ENCODE data around the gene ZRANB3. TPM values are rescaled to one million over a fixed set of nuclear protein-coding genes. Genes with fewer than 3 reads are reported as not detected.
"Not testable (repeated sequence)": the region's sequence is repeated elsewhere in the genome, so short reads cannot be mapped to it uniquely, and the experiment has no call there.

Gene ZRANB3
- total and polyA plus RNA-seq, 2 donors (not counting 1 experiment from before 2014, with no cell fraction given): 4.8 to 7.4 TPM

GRCh38 chr2:135422898-135423297 lies 108.1 kb downstream of the ZRANB3 start:
- no peak for TF ChIP-seq EZH2 (IDR thresholded peaks at IDR 0.05; ENCODE audit: low read length, missing control alignments)
- no peak for TF ChIP-seq CTCF (conservative IDR thresholded peaks at IDR 0.05 in 1 of 2, IDR thresholded peaks at IDR 0.05 in 1 of 2; ENCODE audit: low read depth in 1 of 2, low read length in 2 of 2)
- DNase-seq (ENCODE audit: low read depth in 2 of 2): no peak
- Histone ChIP-seq H3K27ac (ENCODE audit: insufficient read depth, low read length) (no peak overlapping the region), H3K4me3 (replicated peaks in 1 of 4; ENCODE audit: control extremely low read depth in 1 of 4, insufficient read depth in 1 of 4, low read depth in 3 of 4, low read length in 4 of 4) (no peak overlapping the region), H4K20me1 (ENCODE audit: control insufficient read depth, extremely low read depth, insufficient read depth, low read length) (no peaks in the 10 kb centered on the region), H3K79me2 (ENCODE audit: control insufficient read depth, insufficient read depth, low read length) (no peaks in the 10 kb centered on the region), H2AFZ (ENCODE audit: low read length) (no peak overlapping the region), H3K4me1 (ENCODE audit: control insufficient read depth, extremely low read depth, insufficient read depth, low read length) (no peaks in the 10 kb centered on the region), H3K9ac (ENCODE audit: insufficient read depth, low read length) (no peak overlapping the region), H3K9me3 (ENCODE audit: control insufficient read depth, insufficient read depth, low read depth, low read length) (no peaks in the 10 kb centered on the region), H3K4me2 (ENCODE audit: extremely low read depth, insufficient read depth, low read length) (no peak overlapping the region), H3K27me3 (ENCODE audit: control insufficient read depth, insufficient read depth, low read length) (no peaks in the 10 kb centered on the region), H3K36me3 (ENCODE audit: control insufficient read depth, insufficient read depth, low read length) (no peaks in the 10 kb centered on the region)

- DNase-seq (ENCODE audit: low read depth in 2 of 2): no peak
- no peak overlapping the region for H3K4me3 ChIP-seq (replicated peaks in 1 of 4; ENCODE audit: control extremely low read depth in 1 of 4, insufficient read depth in 1 of 4, low read depth in 3 of 4, low read length in 4 of 4)
Observed at GRCh38 chr2:135411646-135412045, 119.4 kb downstream of the ZRANB3 start.

GRCh38 chr2:135409436-135409835 lies 121.6 kb downstream of the ZRANB3 start:
- H3K9me3 ChIP-seq (ENCODE audit: control insufficient read depth, insufficient read depth, low read depth, low read length): no peaks in the 10 kb centered on the region
- H4K20me1 ChIP-seq (ENCODE audit: control insufficient read depth, extremely low read depth, insufficient read depth, low read length): no peaks in the 10 kb centered on the region
- no peaks in the 10 kb centered on the region for H3K36me3 ChIP-seq (ENCODE audit: control insufficient read depth, insufficient read depth, low read length)
- H3K27me3 ChIP-seq (ENCODE audit: control insufficient read depth, insufficient read depth, low read length): no peaks in the 10 kb centered on the region
- no peaks in the 10 kb centered on the region for H3K79me2 ChIP-seq (ENCODE audit: control insufficient read depth, insufficient read depth, low read length)
- no peak overlapping the region for H3K4me3 ChIP-seq (replicated peaks in 1 of 4; ENCODE audit: control extremely low read depth in 1 of 4, insufficient read depth in 1 of 4, low read depth in 3 of 4, low read length in 4 of 4)
- no peak overlapping the region for H2AFZ ChIP-seq (ENCODE audit: low read length)
- no peak overlapping the region for H3K9ac ChIP-seq (ENCODE audit: insufficient read depth, low read length)
- DNase-seq (ENCODE audit: low read depth in 2 of 2): no peak
- H3K4me1 ChIP-seq (ENCODE audit: control insufficient read depth, extremely low read depth, insufficient read depth, low read length): no peaks in the 10 kb centered on the region
- TF ChIP-seq EZH2 (IDR thresholded peaks at IDR 0.05; ENCODE audit: low read length, missing control alignments) (no peak), CTCF (conservative IDR thresholded peaks at IDR 0.05 in 1 of 2, IDR thresholded peaks at IDR 0.05 in 1 of 2; ENCODE audit: low read depth in 1 of 2, low read length in 2 of 2) (no peak)
- no peak overlapping the region for H3K27ac ChIP-seq (ENCODE audit: insufficient read depth, low read length)
- H3K4me2 ChIP-seq (ENCODE audit: extremely low read depth, insufficient read depth, low read length): no peak overlapping the region

More at GRCh38 chr2:135411646-135412045, 119.4 kb downstream of the ZRANB3 start:
- Histone ChIP-seq H3K79me2 (ENCODE audit: control insufficient read depth, insufficient read depth, low read length) (no peaks in the 10 kb centered on the region), H2AFZ (ENCODE audit: low read length) (no peak overlapping the region), H3K27ac (ENCODE audit: insufficient read depth, low read length) (no peak overlapping the region), H3K4me2 (ENCODE audit: extremely low read depth, insufficient read depth, low read length) (no peak overlapping the region), H4K20me1 (ENCODE audit: control insufficient read depth, extremely low read depth, insufficient read depth, low read length) (no peaks in the 10 kb centered on the region), H3K4me1 (ENCODE audit: control insufficient read depth, extremely low read depth, insufficient read depth, low read length) (no peaks in the 10 kb centered on the region), H3K9me3 (ENCODE audit: control insufficient read depth, insufficient read depth, low read depth, low read length) (no peaks in the 10 kb centered on the region), H3K36me3 (ENCODE audit: control insufficient read depth, insufficient read depth, low read length) (no peaks in the 10 kb centered on the region), H3K27me3 (ENCODE audit: control insufficient read depth, insufficient read depth, low read length) (no peaks in the 10 kb centered on the region), H3K9ac (ENCODE audit: insufficient read depth, low read length) (no peak overlapping the region)
- TF ChIP-seq CTCF (conservative IDR thresholded peaks at IDR 0.05 in 1 of 2, IDR thresholded peaks at IDR 0.05 in 1 of 2; ENCODE audit: low read depth in 1 of 2, low read length in 2 of 2) (no peak), EZH2 (IDR thresholded peaks at IDR 0.05; ENCODE audit: low read length, missing control alignments) (no peak)

- not testable (repeated sequence) for H3K4me1 ChIP-seq (ENCODE audit: control insufficient read depth, extremely low read depth, insufficient read depth, low read length); H3K4me3 ChIP-seq (replicated peaks in 1 of 4; ENCODE audit: control extremely low read depth in 1 of 4, insufficient read depth in 1 of 4, low read depth in 3 of 4, low read length in 4 of 4); H3K27me3 ChIP-seq (ENCODE audit: control insufficient read depth, insufficient read depth, low read length); H3K27ac ChIP-seq (ENCODE audit: insufficient read depth, low read length); H3K79me2 ChIP-seq (ENCODE audit: control insufficient read depth, insufficient read depth, low read length); H4K20me1 ChIP-seq (ENCODE audit: control insufficient read depth, extremely low read depth, insufficient read depth, low read length); H3K9me3 ChIP-seq (ENCODE audit: control insufficient read depth, insufficient read depth, low read depth, low read length); DNase-seq (ENCODE audit: low read depth in 2 of 2); H3K9ac ChIP-seq (ENCODE audit: insufficient read depth, low read length); H3K36me3 ChIP-seq (ENCODE audit: control insufficient read depth, insufficient read depth, low read length); H2AFZ ChIP-seq (ENCODE audit: low read length); H3K4me2 ChIP-seq (ENCODE audit: extremely low read depth, insufficient read depth, low read length)
Observed at GRCh38 chr2:135396259-135396658, 134.8 kb downstream of the ZRANB3 start.
